NCI-H146 treated with DMSO at 0.1 percent for 48 hours (cell line): ENCODE measurements around the gene SLC15A5.
A peak's percentile ranks its signal among the peaks of the same experiment; 100 is the strongest.

Experiments used
- DNase-seq: peaks from one replicate; lab custom pipeline; 2025; ENCODE audit not compliant: unreplicated experiment; lab: John Stamatoyannopoulos, UW

Gene SLC15A5, protein sequence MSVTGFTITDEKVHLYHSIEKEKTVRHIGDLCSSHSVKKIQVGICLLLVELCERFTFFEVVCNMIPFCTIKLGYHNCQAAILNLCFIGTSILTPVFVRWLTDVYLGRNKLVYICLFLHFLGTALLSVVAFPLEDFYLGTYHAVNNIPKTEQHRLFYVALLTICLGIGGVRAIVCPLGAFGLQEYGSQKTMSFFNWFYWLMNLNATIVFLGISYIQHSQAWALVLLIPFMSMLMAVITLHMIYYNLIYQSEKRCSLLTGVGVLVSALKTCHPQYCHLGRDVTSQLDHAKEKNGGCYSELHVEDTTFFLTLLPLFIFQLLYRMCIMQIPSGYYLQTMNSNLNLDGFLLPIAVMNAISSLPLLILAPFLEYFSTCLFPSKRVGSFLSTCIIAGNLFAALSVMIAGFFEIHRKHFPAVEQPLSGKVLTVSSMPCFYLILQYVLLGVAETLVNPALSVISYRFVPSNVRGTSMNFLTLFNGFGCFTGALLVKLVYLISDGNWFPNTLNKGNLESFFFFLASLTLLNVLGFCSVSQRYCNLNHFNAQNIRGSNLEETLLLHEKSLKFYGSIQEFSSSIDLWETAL

DNA sequence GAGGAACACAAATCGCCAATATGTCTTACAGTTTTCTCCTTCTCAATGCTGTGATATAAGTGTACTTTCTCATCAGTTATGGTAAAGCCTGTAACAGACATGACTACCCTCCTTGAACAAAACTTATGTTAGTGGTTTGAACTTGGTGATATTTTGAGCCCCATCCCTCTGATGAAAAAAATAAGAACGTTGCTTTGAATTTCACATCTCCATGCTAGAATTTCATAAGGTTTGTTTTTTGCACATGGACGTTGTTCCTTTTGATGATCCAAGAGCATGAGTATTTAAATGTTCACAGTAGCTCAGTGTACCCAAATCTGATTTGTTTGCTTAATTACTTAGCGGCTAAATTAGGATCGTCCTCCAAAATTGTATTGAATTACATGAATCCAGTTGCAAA is at the start of gene SLC15A5:
Gene SLC15A5, minus strand, starts transcription at position 101 of the 400 bp plus-strand sequence. Its CDS starts 0 bp downstream, at position 101.
- DNase-seq: no peak

DNA sequence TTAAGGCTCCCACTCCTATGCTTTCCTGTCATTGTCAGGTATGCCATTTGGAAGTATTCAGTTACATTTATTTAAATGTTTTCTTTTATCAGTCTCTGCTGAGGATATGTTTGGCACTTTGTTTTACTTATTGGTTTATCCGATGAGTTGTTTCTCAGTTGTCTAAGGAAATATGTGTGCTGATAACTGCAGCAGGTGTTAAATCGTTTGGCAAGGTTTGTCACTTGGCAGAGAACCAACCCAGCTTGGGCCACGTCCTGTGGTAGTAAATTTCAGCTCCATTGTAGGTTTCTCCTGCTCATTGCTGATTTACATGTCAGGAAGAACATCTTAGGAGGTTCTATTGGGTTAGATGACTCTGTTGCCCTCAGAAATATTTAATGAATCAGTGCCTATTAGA is 47.9 kb upstream of the SLC15A5 start:
- DNase-seq: peak; percentile 88

DNA sequence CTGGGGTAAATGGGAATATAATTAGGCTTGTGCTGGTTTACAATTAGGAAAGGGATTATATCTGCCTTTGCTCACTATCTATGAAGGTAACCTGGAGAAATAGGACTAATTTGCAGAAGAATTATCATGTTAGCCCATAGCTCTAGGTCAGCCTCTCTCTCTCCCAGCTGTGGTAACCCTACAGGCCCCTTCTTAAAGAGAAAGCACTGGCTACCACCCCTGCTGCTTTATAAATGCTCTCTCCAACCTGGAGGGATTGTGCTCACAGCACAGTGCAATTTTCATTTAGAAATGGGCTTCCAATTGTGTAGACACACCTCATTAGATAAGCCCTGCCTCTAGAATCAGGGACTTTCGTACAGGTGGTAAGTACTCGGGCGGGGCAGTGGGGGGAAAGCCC is 47.3 kb upstream of the SLC15A5 start:
- peak; percentile 93 for DNase-seq

DNA sequence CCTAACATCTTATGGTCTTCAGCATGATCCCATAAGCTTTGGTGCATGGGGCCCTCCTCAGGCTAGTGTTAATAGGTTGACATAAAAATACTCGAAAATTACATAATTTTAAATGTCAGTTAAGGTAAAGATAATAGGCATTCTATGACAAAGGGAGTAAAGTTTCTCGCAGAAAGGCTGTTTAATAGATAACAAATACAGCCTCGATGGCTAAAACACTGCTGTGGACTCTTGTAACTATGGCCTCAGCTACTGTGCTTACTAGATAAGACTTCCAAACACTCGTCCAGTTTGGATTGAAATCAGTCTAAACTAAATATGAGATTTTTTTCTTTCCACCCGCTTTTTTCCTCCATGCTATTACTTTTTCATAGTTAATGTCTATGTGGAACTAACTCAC is 46.8 kb upstream of the SLC15A5 start:
- peak; percentile 84 for DNase-seq

DNA sequence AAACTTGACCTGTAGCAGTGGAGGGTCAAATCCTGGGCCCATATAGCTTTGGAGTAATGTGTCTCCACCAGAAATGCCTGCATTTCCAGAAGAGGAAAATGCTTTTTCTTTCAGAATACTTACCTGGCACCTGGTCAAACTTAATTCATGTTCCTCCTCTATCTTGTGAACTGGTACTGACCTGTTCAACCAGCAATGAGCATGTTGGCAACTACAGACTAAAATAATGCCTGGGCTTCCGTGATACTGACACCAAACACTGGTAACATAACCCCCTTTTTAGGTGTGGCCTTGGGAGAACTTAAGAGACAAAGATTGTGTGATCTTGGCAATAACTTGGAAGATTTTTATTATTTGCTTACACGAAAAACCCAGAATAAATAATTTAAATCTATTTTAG is 46.2 kb upstream of the SLC15A5 start:
- peak; percentile 62 for DNase-seq

DNA sequence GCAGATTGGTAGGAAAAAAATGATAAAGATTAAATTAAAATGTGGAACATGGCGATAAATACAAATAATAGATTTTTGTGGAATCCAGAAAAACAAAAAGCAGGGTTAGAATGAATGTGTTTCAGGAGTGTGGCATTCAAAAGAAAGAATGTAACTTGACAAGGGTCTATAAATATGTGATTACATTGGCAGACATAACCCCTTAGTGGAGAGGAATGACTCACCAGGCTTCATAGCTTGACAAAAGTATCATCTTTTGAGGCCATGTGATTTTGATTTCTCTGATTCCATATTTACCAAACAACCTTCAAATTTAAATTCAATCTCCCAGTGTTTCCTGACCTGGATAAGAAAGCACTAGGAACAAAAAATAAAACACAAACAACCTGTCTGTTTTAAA is 45.5 kb upstream of the SLC15A5 start:
- DNase-seq: peak; percentile 21

DNA sequence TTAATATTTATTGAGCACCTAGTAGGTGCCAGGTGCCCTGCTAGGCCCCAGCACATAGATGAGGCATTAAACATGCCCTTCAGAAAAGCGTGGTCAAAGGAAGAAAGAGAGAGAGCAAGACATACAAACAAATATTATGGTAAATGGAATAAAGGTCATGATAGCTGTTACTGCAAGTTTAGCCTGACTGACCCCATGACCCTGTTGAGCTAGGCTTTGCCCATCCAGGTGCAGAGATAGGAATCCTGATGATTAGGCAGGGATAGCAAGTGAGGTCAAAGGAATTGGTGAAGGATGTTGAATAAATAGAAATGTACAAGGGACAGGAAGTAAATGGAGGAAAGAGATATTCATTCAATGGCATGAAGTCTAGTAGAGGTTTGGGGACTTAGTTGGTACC is 33.4 kb upstream of the SLC15A5 start:
- DNase-seq: no peak

DNA sequence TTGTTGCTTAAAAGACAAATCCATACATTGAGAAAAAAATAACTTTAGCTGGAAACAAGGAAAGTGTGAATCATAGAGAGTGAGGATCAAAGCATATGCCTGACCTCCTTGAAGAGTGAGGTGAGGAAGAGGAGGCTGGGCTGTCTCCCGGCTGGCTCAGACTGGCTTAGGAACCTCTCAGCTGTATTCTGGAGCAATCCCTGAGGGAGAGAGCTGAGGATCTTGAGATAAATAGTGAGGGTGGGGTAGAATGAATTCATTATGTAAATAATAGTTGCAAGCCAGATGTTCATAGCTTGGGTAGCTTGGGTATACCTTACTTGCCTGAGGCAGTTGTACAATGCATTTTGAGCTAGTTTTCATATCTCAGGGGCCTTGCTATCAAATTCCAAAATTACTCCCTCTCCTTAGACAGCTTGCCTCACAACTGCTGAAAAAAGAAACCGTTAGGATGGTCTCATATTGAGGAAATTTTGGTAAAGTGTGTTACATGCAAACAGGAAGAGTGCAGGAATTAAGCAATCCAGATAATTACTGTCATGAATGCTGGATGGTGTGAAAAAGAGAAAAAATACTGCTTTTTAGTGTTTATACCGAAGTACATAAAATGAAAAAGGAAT is 30.5 kb upstream of the SLC15A5 start:
- no peak for DNase-seq

DNA sequence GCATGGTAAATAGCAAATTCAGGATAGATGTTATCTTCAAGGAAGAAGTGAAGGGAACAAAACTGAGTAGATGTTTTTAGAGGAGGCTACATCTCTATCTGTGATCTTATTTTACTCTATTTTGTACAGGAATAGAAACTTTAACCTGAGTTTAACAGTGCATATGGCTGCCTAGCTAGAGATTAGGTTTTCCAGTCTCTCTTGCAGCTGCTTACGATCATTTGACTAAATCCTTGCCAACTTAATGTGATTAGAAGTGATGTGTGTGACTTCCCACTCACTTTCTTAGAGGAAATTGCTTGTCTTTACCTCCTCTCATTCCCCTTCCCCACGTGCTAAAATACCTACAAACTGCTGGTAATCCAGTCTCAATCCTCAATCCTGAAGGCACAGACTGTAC is 26.5 kb upstream of the SLC15A5 start:
- DNase-seq: no peak

DNA sequence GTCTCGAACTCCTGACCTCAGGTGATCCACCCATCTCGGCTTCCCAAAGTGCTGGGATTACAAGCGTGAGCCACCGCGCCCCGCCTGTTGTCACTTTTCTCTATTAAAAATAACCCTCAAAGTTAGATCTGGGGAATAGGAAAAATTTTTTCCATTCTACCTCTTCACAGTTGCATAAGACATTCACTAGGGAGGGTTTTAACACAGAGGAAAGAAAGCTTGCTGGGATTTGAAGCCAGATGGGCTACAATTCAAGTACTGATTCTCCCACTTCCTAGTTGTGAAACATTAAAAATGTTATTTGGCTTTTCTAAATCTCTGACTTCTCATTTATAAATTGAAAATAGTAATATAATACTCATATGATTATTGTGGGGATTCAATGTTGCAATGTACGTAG is 23.3 kb upstream of the SLC15A5 start:
- no peak for DNase-seq

DNA sequence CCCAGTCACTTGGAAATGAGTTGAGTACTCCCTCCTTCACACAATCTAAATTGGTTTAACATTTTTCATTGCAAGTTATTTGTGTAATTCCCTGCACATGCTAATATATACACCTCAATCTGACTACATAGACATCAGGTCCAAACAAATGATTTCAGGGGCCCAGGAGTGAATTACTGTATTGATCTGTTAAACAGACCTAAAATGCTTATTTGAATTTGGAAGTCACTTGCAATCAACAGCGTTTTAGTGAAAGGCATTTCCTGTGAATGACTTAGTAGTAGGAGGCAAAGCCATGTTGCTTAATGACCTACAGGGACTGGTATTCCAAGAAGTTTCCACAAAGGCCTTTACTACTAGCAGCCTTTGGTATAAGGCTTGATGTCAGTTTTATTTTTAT is 22.6 kb upstream of the SLC15A5 start:
- no peak for DNase-seq

DNA sequence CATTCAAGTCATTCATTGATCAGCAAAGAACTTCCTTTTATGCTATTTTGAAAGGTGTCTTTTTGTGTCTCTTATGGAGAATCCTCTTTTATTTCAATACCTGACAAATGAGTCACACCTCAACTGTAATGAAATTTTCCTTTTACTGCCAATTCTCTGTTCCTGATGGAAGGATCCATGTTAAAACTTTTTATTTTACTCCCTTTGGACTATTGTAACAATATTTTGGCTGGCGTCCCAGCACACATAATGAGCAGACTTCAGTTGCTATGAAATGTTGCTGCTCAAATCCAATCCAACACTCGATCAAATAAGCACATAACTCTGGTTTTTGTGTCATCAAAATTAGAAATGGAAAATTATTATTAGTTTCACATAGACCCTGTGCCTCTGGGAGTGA is 21.9 kb upstream of the SLC15A5 start:
- no peak for DNase-seq

DNA sequence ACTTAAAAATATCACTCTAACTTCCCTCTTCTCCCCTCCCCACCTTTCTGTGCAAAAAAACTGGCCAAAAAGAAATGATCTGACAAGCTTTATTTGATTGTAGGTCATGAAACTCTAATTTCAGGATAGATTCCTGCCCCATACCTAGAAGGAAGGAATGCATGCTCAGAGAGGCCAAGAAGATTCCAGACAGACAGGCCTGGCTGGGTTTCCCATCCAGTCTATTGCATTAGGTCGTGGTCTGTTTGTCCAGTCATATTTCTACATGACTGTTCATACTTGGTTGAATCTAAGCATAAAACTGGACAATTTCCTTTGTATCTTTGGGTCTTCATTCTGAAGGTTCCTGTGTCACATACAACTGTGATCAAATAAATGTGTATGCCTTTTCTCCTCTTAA is 20.0 kb upstream of the SLC15A5 start:
- no peak for DNase-seq

DNA sequence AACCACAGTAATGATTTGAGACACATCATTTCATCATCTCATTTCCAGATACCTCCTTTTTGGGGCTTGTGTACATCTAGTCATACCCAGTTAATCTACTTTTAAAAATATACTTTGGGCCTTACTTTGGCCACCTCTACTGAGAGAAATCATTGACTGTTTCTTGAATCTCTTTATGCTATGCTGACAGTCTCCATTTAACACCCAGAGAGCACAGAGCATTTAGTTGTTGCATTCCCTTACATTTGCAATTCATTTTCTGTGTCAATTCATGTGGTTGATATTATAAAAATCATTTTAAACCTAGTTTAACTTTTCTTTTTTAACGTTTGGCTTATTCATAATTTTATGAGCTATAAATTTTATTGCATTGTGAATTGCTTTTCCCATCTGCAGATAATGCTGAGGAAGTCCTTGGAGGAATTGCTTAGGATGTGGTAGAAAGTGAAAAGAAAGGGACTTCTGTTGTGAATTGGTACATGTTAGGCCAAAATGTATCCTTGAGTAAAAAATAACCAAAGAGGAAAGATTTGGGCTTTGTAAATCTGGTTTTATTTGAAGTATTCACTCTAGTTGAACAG is 17.0 kb upstream of the SLC15A5 start:
- no peak for DNase-seq

DNA sequence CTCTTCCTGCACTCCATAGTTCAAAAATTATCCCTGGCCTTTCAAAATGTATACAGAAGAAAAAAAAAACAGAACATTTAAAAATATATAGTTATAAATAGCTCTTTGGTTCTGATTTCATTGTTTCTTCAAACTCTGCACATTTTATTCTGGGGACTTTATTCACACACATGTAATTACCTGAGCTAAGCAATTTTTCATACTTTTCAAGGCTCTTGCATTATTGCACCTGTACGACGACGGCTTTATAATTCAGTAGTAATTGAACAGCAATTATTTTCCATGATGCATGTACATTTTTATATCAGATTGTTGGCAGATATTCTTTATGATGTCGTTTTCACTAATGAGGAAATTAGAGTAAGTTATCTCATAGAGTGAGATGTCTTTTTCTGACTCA is 13.5 kb upstream of the SLC15A5 start:
- DNase-seq: no peak

DNA sequence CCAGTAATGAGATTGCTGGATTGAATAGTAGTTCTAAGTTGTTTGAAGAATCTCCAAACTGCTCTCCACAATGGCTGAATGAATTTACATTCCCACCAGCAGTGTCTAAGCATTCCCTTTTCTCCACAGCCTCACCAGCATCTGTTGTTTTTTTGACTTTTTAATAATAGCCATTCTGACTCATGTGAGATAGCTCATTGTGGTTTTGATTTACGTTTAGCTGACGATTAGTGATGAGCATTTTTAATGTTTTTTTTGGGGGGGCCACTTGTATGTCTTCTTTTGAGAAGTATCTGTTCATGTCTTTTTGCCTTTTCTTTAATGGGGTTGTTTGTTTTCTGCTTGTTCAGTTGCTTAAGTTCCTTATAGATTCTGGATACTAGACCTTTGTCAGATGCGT is 8.1 kb upstream of the SLC15A5 start:
- DNase-seq: no peak

DNA sequence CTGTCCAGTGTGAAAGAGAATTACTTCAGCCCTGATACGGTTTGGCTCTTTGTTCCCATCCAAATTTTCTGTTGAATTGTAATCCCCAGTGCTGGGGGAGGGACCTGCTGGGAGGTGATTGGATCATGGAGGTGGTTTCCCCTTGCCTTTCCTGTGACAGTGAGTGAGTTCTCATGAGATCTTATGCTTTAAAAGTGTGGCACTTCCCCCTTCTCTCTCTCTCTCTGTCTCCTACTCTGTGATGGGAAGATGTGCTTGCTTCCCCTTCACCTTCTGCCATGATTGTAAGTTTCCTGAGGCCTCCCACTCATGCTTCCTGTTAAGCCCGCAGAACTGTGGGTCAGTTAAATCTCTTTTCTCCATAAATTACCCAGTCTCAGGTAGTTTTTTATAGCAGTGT is 5.5 kb upstream of the SLC15A5 start:
- DNase-seq: no peak

DNA sequence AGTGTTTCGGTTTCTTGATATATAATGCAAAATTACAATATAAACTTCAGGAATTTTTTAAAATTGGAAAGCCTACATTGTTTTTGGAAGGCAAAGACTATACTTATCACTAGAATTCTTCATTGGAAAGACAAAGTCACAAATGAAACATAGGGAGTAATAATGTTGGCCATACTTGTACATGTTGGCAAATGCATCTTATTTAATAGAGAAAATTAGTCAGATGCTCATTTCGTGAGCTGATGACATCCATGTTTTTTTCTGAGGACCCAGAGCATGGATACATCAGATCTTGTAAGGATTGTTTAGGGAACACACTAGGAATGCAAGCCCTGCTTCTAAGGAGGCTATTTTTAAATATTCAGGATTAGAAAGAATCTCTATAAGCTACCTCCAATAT is 4.6 kb upstream of the SLC15A5 start:
- no peak for DNase-seq

DNA sequence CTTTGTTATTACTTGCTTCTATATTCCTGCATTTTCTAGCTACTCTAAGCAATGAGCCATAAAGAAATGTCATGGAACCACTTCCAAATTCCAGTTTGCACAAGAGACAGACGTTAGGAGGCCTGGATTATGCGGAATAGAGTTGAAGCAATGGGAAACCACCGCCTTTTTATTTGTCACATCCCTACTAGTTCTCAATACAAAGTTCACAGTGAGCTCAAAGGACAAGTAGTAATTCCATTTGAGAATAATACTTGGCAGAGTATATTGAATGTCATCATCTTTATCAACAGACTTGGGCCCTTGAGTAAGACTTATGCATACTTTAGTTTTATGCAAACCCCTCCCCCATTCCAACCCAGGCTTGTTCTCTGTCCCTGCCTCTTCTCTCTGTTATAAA is 3.7 kb upstream of the SLC15A5 start:
- DNase-seq: no peak

DNA sequence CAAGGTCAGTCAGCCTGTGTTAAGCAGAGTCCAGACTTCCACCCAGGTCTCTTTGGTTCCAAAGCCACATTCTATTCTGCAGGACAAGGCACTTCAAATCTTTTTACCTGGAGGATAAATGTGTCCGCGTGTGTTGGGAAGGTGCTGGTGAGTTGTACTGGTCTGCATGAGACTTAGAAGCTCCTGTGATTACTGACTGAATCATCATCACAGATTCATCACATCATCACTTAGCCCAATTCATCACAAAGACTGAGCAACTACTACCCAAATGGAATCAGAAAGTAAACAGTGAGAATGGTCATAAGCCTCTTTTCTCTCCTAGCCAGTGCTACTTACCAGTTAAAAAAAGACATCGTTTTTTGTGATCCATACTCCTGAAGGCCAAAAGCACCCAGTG is 5.3 kb downstream of the SLC15A5 start:
- DNase-seq: no peak

DNA sequence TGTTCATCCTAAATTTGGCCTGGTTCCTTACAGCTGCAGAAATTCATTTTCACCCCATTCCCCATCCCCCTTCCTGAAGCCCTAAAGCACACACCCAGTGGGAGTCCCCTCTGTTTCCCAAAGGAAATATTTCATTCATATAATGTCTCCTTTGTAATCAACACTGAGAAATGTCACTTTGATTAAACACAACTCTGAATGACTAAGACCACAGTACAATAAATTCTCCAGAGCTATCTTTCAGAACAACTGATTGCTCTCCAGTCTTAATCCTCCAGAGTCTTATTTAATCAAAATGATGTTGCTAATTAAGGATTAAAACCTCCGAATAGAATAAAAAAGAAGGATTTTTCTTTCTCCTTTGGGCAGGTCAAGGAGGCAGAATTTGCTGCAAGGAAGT is 6.4 kb downstream of the SLC15A5 start:
- DNase-seq: peak; percentile 55

DNA sequence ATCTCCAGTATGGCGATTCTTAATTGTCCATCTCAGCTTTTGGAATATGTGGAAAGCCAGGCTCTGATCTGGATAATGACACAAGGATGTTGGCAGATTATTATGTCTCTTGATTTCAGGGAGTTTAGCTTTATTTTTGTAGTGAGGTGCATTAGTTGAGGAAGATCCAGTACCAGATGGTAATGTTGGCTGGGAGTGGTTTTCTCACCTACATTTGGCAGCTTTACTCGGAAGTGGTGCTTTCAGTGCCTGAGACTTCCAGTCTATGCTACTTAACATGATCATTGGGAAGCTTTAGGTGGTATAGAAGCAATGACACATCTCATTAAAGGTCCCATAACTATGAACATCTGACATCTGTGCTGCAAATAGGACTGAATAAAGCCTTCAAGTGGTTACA is 7.5 kb downstream of the SLC15A5 start:
- no peak for DNase-seq
